Measurements from ENCODE around the gene CCDC169. TPM values are rescaled to one million over a fixed set of nuclear protein-coding genes. Genes with fewer than 3 reads are reported as not detected.

Gene CCDC169
- total RNA-seq, 1 experiment from 2014 or later: not detected

GRCh38 chr13:36192166-36192565 lies 105.4 kb downstream of the CCDC169 start:
- ChIA-PET CTCF (no interaction called here), RAD21 (ENCODE audit: low non-redundant PET in 1 of 2, low total read pairs in 2 of 2, uncharacterized antibody in 2 of 2, unreplicated experiment in 2 of 2) (no interaction called here), POLR2A (no interaction called here)
- H3K9ac ChIP-seq (ENCODE audit: low read length): no peak overlapping the region
- H2AFZ ChIP-seq (ENCODE audit: low read depth, low read length, poor library complexity, severe bottlenecking): no peak overlapping the region
- no peak overlapping the region for H3K27ac ChIP-seq (ENCODE audit: low read depth, low read length)
- no peaks in the 10 kb centered on the region for H3K27me3 ChIP-seq (ENCODE audit: insufficient read depth, low read length)
- H3K4me1 ChIP-seq (ENCODE audit: control insufficient read depth in 1 of 2, insufficient read depth in 2 of 2, low read length in 2 of 2): no peaks in the 10 kb centered on the region
- H3K79me2 ChIP-seq (ENCODE audit: insufficient read depth, low read length): no peaks in the 10 kb centered on the region
- TF ChIP-seq YY1 (IDR thresholded peaks at IDR 0.05; ENCODE audit: extremely low read depth, insufficient replicate concordance, low read depth, low read length) (no peak), ELF1 (IDR thresholded peaks at IDR 0.05; ENCODE audit: borderline replicate concordance, low read depth) (no peak), SRF (IDR thresholded peaks at IDR 0.05; ENCODE audit: low read depth) (no peak), ZFX (IDR thresholded peaks at IDR 0.05) (no peak), JUND (IDR thresholded peaks at IDR 0.05) (no peak), SP1 (IDR thresholded peaks at IDR 0.05; ENCODE audit: low read depth) (no peak), EZH2phosphoT487 (IDR thresholded peaks at IDR 0.05; ENCODE audit: borderline replicate concordance) (no peak), MAX (IDR thresholded peaks at IDR 0.05) (no peak), POLR2AphosphoS5 (IDR thresholded peaks at IDR 0.05; ENCODE audit: low read depth, low read length) (no peak), FOSL1 (IDR thresholded peaks at IDR 0.05; ENCODE audit: low read depth) (no peak), EZH2 (IDR thresholded peaks at IDR 0.05) (no peak)
- TF ChIP-seq, protein P1, sequence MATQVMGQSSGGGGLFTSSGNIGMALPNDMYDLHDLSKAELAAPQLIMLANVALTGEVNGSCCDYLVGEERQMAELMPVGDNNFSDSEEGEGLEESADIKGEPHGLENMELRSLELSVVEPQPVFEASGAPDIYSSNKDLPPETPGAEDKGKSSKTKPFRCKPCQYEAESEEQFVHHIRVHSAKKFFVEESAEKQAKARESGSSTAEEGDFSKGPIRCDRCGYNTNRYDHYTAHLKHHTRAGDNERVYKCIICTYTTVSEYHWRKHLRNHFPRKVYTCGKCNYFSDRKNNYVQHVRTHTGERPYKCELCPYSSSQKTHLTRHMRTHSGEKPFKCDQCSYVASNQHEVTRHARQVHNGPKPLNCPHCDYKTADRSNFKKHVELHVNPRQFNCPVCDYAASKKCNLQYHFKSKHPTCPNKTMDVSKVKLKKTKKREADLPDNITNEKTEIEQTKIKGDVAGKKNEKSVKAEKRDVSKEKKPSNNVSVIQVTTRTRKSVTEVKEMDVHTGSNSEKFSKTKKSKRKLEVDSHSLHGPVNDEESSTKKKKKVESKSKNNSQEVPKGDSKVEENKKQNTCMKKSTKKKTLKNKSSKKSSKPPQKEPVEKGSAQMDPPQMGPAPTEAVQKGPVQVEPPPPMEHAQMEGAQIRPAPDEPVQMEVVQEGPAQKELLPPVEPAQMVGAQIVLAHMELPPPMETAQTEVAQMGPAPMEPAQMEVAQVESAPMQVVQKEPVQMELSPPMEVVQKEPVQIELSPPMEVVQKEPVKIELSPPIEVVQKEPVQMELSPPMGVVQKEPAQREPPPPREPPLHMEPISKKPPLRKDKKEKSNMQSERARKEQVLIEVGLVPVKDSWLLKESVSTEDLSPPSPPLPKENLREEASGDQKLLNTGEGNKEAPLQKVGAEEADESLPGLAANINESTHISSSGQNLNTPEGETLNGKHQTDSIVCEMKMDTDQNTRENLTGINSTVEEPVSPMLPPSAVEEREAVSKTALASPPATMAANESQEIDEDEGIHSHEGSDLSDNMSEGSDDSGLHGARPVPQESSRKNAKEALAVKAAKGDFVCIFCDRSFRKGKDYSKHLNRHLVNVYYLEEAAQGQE (IDR thresholded peaks at IDR 0.05; ENCODE audit: low read depth): no peak
- TF ChIP-seq, protein P2, sequence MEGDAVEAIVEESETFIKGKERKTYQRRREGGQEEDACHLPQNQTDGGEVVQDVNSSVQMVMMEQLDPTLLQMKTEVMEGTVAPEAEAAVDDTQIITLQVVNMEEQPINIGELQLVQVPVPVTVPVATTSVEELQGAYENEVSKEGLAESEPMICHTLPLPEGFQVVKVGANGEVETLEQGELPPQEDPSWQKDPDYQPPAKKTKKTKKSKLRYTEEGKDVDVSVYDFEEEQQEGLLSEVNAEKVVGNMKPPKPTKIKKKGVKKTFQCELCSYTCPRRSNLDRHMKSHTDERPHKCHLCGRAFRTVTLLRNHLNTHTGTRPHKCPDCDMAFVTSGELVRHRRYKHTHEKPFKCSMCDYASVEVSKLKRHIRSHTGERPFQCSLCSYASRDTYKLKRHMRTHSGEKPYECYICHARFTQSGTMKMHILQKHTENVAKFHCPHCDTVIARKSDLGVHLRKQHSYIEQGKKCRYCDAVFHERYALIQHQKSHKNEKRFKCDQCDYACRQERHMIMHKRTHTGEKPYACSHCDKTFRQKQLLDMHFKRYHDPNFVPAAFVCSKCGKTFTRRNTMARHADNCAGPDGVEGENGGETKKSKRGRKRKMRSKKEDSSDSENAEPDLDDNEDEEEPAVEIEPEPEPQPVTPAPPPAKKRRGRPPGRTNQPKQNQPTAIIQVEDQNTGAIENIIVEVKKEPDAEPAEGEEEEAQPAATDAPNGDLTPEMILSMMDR (IDR thresholded peaks at IDR 0.05 in 2 of 3, conservative IDR thresholded peaks at IDR 0.05 in 1 of 3; ENCODE audit: borderline replicate concordance in 1 of 3, insufficient read depth in 1 of 3, low read depth in 2 of 3, low read length in 2 of 3): no peak
- H4K20me1 ChIP-seq (ENCODE audit: insufficient read depth): no peaks in the 10 kb centered on the region
- ATAC-seq (no peak), DNase-seq (ENCODE audit: low read depth, low spot score) (no peak)
- peaks cover 0 to 15% of the 10 kb centered on the region in 2 experiments; a peak in 2 of 4 replicates for H3K9me3 ChIP-seq (ENCODE audit: control insufficient read depth in 1 of 2, insufficient read depth in 1 of 2, low read depth in 1 of 2, low read length in 2 of 2)
- no TSS peak for BruUV-seq (replicated peaks)
- intact Hi-C loops (cut with micrococcal nuclease): no loop called here
- H3K4me3 ChIP-seq (replicated peaks in 1 of 2; ENCODE audit: low read depth in 1 of 2, low read length in 2 of 2): no peak overlapping the region
- H3K9me2 ChIP-seq (ENCODE audit: insufficient read depth): no peaks in the 10 kb centered on the region
- no peaks in the 10 kb centered on the region for H3K36me3 ChIP-seq (ENCODE audit: control insufficient read depth in 1 of 2, insufficient read depth in 2 of 2, low read length in 2 of 2)
- no peak overlapping the region for H3K4me2 ChIP-seq (ENCODE audit: low read length)
